Subcutaneous adipose tissue (tissue), 4 donors: ENCODE results near the gene CEP85L. TPM values are rescaled to one million over a fixed set of nuclear protein-coding genes. Genes with fewer than 3 reads are reported as not detected.

Experiments used
- total RNA-seq, 4 donors: library from RNA; depleted of rRNA; stranded (reverse); fragments of >200 nt; gene quantifications; one replicate each; pipeline ENCODE4 v1.1.0, GENCODE V29; 2016
- TF ChIP-seq, protein P1 (sequence below): fragments of 450-650 bp; IDR thresholded peaks from one replicate; pipeline ENCODE4 v1.5.1; 2016; ENCODE audit warnings: low read depth, mild to moderate bottlenecking, control low read depth, antibody characterized with exemption, moderate library complexity

Gene CEP85L
- 10 to 100 TPM; 12.2 to 17.6 (median 16.4) TPM for total RNA-seq

DNA sequence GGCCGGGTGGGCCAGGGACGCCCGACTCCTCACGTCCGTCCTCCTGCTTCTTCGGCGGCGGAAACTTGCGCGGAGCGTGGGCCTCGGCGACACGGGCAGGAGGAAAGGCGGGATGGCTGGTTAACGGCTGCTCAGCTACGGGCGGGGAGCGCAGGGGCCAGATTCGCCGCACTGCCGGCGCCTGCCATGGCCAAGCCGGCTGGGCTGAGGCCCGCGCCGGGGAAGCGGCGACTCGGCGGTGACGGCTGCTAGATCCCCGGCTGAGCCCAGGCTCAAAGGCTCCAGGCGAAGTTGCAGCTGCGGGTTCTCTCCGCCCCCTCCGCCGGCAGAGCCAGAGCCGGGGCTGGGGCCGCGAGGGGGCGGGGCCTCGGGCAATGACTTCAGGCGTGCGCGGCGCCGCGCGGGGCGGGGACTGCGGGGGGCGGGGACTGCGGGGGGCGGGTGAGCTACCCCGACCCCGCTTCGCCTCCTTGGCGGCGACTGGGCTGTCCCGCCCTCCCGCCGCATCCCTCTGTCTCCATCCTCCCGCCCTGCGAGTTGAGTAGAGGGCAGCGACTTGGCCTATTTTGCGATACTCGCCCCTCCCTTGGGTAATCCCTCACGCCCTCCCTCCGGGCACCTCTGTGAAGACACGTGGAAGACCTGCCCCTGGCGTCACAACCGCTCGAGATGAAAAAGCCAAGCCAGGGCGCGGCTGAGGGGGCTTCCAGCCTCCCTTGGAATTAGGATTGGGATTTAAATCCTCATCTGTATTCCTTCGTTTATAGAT is at the start of gene CEP85L:
CEP85L (minus strand) TSS at position 310 of the 769 bp plus-strand sequence. CDS start 322 bp downstream, outside the sequence.
- TF ChIP-seq, protein P1, sequence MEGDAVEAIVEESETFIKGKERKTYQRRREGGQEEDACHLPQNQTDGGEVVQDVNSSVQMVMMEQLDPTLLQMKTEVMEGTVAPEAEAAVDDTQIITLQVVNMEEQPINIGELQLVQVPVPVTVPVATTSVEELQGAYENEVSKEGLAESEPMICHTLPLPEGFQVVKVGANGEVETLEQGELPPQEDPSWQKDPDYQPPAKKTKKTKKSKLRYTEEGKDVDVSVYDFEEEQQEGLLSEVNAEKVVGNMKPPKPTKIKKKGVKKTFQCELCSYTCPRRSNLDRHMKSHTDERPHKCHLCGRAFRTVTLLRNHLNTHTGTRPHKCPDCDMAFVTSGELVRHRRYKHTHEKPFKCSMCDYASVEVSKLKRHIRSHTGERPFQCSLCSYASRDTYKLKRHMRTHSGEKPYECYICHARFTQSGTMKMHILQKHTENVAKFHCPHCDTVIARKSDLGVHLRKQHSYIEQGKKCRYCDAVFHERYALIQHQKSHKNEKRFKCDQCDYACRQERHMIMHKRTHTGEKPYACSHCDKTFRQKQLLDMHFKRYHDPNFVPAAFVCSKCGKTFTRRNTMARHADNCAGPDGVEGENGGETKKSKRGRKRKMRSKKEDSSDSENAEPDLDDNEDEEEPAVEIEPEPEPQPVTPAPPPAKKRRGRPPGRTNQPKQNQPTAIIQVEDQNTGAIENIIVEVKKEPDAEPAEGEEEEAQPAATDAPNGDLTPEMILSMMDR = no peak

DNA sequence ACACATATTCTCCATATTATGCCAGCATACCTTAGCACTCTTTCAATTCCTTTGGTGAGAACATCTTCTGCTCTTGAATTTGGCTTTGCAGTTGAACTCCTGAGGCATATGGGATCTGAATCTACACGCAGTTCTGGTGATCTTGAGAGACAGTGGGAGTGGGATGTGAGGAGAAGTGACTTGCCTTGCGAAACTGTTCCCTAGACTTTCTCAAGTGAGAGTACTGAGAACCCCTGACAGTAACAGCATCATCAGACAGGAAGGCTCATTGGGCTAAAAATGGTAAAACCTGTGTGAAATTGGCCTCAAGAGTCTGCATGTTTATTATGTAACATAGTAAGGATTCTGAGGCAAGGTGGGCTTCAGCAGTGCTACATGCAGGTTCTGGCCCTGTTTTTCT is 49.1 kb upstream of the CEP85L start:
- TF ChIP-seq, protein P1 = no peak

DNA sequence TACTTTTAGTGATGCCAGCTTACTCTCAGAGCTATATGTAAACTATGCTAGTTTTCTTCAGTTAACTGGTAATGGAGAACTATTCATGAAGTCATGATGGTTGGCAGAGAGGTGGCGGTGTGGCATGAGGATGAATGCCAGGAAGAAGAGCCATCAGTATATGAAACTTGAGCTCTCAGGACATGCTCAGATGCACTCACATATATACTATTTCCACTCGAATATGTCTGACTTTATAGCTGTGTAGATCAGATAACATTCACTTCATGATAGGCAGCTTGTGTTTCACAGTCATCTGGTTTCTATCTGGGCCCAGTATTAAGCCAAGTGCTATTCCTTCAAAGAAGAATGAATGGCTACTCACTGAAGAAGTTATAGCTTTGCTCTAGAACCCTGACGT is 46.2 kb upstream of the CEP85L start:
- TF ChIP-seq, protein P1 = no peak

DNA sequence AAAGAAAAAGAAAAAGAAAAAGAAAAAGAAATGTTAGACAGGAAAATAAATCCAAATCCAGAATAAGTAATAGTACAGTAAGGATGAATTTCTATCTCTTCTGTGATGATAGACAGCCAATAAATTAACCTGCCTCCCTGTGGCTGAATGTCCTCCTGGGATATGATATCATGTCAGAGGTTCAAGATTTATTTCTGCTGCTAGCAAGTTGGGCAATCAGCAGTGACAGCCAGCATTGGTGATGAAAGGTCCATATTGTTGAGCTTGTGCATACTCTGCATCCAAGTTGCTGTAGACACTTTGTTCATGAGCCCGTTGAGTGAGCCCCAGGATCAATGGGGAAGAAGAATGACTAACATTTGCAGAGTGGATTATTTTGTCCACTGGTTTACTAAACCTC is 44.9 kb upstream of the CEP85L start:
- TF ChIP-seq, protein P1 = no peak

DNA sequence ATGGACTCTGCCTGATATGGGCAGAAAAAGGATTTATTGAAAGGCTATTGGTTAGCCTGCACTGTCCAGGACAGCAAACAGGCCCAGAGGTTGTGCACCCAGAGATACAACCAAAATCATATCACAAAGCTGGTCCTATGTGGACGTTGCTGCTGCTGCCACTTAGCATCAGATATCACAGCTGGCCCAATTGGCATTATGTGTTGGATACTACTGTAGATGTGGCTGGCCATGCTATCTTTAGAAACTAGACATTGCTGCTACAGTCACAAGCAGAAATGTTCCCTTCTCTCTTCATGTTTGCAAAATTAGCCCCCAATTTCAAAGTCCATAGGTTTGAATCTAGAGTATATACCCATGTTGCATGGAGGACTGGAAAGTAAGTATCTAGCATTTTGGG is 42.2 kb upstream of the CEP85L start:
- TF ChIP-seq, protein P1 = no peak

DNA sequence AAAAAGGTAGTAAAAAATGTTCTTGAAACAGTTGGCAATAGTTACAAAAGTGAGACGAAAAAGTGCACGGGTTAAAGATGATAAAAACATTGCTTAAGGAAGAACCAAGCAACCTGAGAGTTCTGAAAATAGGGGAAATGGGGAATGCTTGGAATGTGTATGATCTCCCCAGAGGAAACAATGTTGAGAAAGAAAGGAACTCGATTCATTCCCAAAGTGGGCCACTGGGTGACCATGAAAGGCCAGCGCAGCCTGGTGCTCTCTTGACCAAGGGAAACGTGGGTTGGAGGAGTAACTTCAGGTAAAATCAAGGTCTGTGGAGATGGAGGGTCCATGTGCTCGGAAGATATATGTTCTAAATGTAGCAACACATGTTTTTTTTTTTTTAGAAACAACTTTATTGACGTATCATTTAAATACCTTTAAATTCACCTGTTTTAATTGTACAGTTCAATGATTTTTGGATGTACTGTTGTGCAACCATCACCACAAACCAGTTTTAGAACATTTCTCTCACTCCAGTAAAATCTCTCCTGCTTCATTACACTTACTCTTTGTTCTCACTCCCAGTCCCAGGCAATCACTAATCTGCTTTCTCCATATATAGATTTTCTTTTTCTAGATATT is 34.5 kb upstream of the CEP85L start:
- TF ChIP-seq, protein P1 = no peak

DNA sequence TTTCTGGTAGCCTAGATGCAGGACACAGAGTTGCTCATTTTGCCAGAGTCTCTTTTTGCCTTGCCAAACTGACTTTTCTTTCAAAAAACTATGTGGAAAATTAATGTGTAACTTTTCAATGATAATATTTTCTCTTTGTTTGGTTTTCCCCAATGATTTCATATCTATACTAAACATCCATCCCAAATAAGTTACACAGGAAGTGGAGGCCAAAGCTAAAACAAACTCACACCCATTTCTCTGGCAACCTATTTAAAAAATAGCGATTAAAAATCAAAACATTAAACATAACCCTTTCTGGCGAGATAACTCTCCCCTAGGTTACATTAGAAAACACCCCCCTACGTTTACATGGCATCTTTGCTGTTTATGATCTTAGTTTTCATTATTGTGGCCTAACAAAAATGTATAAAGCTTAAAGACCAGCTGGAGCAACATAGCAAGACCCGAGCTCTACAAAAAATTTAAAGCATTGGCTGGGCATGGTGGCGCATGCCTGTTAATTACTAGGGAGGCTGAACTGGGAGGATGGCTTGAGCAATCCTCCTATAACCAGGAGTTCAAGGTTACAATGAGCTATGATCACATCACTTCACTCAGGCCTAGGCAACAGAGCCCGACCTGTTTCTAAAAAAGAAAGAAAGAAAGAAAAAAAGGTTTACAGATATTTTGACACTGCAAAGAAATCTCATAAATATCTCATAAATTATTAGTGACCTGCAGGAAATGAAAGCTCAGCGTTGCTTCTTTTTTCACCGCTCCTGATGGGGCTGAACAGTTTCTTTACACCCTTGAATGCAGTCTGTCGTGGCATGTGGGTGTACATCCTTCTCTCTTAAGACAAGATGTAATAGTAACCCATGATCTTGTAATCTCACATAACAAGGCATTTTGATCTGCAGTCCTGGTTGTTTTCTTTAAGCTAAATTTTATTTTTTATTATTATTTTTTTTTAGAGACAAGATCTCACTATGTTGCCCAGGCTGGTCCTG is 32.8 kb upstream of the CEP85L start:
- TF ChIP-seq, protein P1 = no peak
